GM10266 (cell line): ENCODE results near the gene DYRK3.

ENCODE experiments used
- DNase-seq: peaks from one replicate; pipeline ENCODE4 v3.0.0; 2012; ENCODE audit errors: extremely low spot score
- CTCF ChIP-seq: IDR thresholded peaks from 2 replicates; pipeline ENCODE4 v1.5.1; 2012; ENCODE audit warnings: mild to moderate bottlenecking, low read depth; ENCODE audit not compliant: control insufficient read depth, insufficient read depth; ENCODE audit errors: missing control alignments

DYRK3 gene

GRCh38 chr1:206591226-206591625 is 44.1 kb upstream of the DYRK3 start:
- TF ChIP-seq CTCF: no peak
- DNase-seq: no peak

- no peak for TF ChIP-seq CTCF
- no peak for DNase-seq
Measured at GRCh38 chr1:206591696-206592095, 43.6 kb upstream of the DYRK3 start.

- TF ChIP-seq CTCF: no peak
- no peak for DNase-seq
Measured at GRCh38 chr1:206593351-206593925, 41.9 kb upstream of the DYRK3 start.

- TF ChIP-seq CTCF: no peak
Measured at GRCh38 chr1:206595581-206596318, 39.6 kb upstream of the DYRK3 start.

GRCh38 chr1:206596319-206596666 is 39.0 kb upstream of the DYRK3 start:
- no peak for DNase-seq
- no peak for TF ChIP-seq CTCF

More at GRCh38 chr1:206595581-206596318, 39.6 kb upstream of the DYRK3 start:
- no peak for DNase-seq

- TF ChIP-seq CTCF: no peak
- no peak for DNase-seq
Measured at GRCh38 chr1:206600527-206600926, 34.8 kb upstream of the DYRK3 start.

- no peak for TF ChIP-seq CTCF
- no peak for DNase-seq
Measured at GRCh38 chr1:206604861-206605260, 30.5 kb upstream of the DYRK3 start.
